Measurements from ENCODE around the gene FEZ2.

DNA sequence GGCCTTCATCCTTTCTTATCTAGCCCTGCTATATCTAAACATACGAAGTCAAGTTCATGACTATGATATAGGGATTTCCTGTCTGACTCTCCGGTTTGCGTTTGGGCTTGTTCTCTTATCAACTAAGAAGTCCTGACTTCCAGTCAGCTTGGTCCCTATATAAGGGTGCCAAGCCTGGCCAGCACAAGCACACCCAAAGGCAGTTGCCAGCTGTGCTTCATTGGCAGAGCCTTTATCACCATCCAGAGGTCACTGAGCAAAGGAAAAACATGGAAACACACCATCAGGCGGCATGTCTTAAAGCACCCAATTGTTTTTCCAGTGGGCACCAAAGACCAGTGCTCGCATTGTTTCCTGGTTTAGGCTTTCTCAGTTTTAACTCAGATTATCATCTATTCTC, 72.7 kb downstream of the FEZ2 start:
- TF ChIP-seq POLR2A (IDR thresholded peaks at IDR 0.05; ENCODE audit: low read length): no peak
- no peak for TF ChIP-seq GATA1 (IDR thresholded peaks at IDR 0.05; ENCODE audit: low read depth, low read length)
